Upper lobe of left lung (tissue), 6 donors: ENCODE results near the gene RPS2. TPM values are rescaled to one million over a fixed set of nuclear protein-coding genes. Genes with fewer than 3 reads are reported as not detected.

Experiments
- ATAC-seq, 2 donors: fragments of 200-7000 bp; cut with Tn5 transposase; one replicate each; pipeline ENCODE4 v1.9.1; 2022; ENCODE audit warnings: mild to moderate bottlenecking in 2 of 2, moderate library complexity in 2 of 2; ENCODE audit not compliant: low FRiP score in 2 of 2
- DNase-seq, 2 donors: peaks; one replicate each; pipeline ENCODE4 v3.0.0-alpha.2; 2019 to 2020
- H3K27ac ChIP-seq, 4 donors: fragments of 200-600 bp; sonication (generic); one replicate each; pipeline ENCODE4 v1.5.1; 2016 to 2019
- H3K27me3 ChIP-seq, 4 donors: fragments of 200-600 bp; sonication (generic); one replicate each; pipeline ENCODE4 v1.5.1; 2017 to 2019
- H3K36me3 ChIP-seq, 4 donors: fragments of 200-600 bp; sonication (generic); one replicate each; pipeline ENCODE4 v1.5.1; 2016 to 2019
- H3K4me1 ChIP-seq, 4 donors: fragments of 200-600 bp; sonication (generic); one replicate each; pipeline ENCODE4 v1.5.1; 2018 to 2019
- H3K4me3 ChIP-seq, 4 donors: fragments of 200-600 bp; sonication (generic); one replicate each; pipeline ENCODE4 v1.5.1; 2017 to 2019; ENCODE audit warnings: mild to moderate bottlenecking in 2 of 4, moderate library complexity in 1 of 4
- H3K9me3 ChIP-seq, 4 donors: fragments of 200-600 bp; sonication (generic); one replicate each; pipeline ENCODE4 v1.5.1; 2018 to 2019
- EP300 ChIP-seq, 4 donors: sonication (generic); formaldehyde crosslinking; IDR thresholded peaks; one replicate each; pipeline ENCODE4 v1.5.1; 2017; ENCODE audit warnings: antibody characterized with exemption in 4 of 4, control low read depth in 2 of 4
- POLR2A ChIP-seq, 4 donors: fragments of 450-650 bp; IDR thresholded peaks; one replicate each; pipeline ENCODE4 v1.5.1; 2016 to 2017; ENCODE audit warnings: antibody characterized with exemption in 4 of 4, mild to moderate bottlenecking in 2 of 4
- POLR2AphosphoS5 ChIP-seq, 2 donors: sonication (generic); formaldehyde crosslinking; IDR thresholded peaks; one replicate each; pipeline ENCODE4 v1.5.1; 2017; ENCODE audit warnings: antibody characterized with exemption in 2 of 2
- WGBS, 2 donors: methylation state at CpG; one replicate each; pipeline ENCODE4 v1.1.5; 2017 to 2018; 5-methylcytosine and 5-hydroxymethylcytosine counted together
- total RNA-seq, 6 donors: library from RNA; depleted of rRNA in 4 of 6; stranded (reverse); fragments of >200 nt in 4 of 6; gene quantifications; one replicate each; pipeline versions ENCODE4 v1.1.0 to v1.2.1, GENCODE V29; 2016 to 2021
- TF ChIP-seq, protein P1 (sequence below), 6 experiments: fragments of 450-650 bp in 4 of 6; fragments of 200-600 bp in 2 of 6; sonication (generic) in 2 of 6; IDR thresholded peaks; one replicate each; pipeline ENCODE4 v1.5.1; 2016 to 2019; ENCODE audit warnings: antibody characterized with exemption in 6 of 6
- donor health status: DM: no; HTN: no; CAD: no; lungs with moderate emphysema.
- donor health status: DM: no; HTN: yes; CAD: no; lungs with severe emphysema.

Gene RPS2
- total RNA-seq, 6 donors from 2014 or later: 1,128 to 1,943 (median 1,579) TPM

DNA sequence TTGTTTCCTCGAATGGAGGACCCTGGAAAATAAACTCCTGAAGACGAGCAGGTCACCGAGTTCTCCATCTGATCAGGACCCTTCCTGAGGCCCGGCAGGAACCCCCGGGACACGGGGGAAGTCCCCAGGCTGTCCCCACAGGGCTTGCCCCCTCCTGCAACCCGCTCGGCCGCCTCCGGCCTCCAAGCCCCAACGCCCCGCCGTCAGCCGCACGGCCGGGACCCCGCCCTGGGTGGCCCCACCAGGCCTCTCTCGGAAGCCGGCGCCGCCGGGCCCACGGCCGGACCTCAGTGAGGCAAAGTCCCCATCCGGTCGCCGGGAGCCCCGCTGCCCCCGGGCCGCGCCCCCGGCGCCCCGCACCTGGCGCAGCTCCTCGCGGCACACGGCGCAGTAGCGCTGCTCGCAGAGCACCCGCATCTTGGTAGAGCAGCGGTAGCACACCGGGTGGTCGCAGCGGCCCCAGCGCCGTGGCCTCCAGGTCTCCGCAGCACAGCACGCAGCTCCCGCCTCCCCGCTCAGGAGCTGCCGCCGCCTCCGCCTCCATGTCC, 44.6 kb upstream of the RPS2 start:
- H3K27me3 ChIP-seq: no peaks in the 10 kb centered on the region
- peak overlapping the region; percentile 85 to 96 (median 94) for H3K27ac ChIP-seq
- H3K36me3 ChIP-seq: no peaks in the 10 kb centered on the region
- peaks cover 47 to 59% (median 51%) of the 10 kb centered on the region in 4 donors for H3K4me1 ChIP-seq
- H3K9me3 ChIP-seq: no peaks in the 10 kb centered on the region
- ATAC-seq: peak in 1 of 2 donors; percentile 4
- peak in 1 of 2 donors; percentile 91 for DNase-seq
- TF ChIP-seq POLR2A (IDR thresholded peaks at IDR 0.05): no peak
- TF ChIP-seq, protein P1, sequence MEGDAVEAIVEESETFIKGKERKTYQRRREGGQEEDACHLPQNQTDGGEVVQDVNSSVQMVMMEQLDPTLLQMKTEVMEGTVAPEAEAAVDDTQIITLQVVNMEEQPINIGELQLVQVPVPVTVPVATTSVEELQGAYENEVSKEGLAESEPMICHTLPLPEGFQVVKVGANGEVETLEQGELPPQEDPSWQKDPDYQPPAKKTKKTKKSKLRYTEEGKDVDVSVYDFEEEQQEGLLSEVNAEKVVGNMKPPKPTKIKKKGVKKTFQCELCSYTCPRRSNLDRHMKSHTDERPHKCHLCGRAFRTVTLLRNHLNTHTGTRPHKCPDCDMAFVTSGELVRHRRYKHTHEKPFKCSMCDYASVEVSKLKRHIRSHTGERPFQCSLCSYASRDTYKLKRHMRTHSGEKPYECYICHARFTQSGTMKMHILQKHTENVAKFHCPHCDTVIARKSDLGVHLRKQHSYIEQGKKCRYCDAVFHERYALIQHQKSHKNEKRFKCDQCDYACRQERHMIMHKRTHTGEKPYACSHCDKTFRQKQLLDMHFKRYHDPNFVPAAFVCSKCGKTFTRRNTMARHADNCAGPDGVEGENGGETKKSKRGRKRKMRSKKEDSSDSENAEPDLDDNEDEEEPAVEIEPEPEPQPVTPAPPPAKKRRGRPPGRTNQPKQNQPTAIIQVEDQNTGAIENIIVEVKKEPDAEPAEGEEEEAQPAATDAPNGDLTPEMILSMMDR (IDR thresholded peaks at IDR 0.05): peak in 2 of 6 experiments; percentile 17 to 22
- peak overlapping the region; percentile 67 to 100 (median 96) for H3K4me3 ChIP-seq
- 1% methylated on average over 30 of the region's 55 CpGs; no CpG with 5 or more reads in 1 of the 2 donors for WGBS, 2 donors

DNA sequence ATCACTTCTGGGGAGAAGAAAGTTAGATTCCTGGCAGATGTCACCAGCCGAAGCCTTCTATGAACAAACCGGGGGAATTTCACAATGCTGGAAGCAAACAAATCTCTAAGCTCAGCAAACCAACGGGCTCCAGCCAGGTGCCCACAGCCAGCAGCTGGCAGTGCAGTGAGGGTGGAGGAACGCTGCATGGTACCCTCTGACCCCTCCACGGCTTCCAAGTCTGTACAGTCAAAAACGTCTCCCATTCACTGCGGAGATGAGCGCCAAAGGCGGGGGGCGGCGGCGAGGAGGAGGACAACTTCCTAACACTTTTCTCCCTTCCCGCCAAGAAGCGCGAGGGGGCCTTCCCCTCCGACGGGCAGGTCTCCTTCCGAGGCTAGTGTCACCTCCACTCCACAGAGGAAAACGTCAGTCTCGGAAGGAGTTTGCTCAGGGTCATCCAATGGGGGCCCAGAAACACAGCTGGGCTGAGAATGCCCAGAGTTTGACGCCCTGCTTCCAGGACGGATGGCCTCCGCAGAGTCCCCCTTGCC, 44.1 kb upstream of the RPS2 start:
- peak overlapping the region; percentile 85 to 96 (median 94) for H3K27ac ChIP-seq
- DNase-seq: peak in 1 of 2 donors; percentile 83
- peaks cover 52 to 64% (median 56%) of the 10 kb centered on the region in 4 donors for H3K4me1 ChIP-seq

DNA sequence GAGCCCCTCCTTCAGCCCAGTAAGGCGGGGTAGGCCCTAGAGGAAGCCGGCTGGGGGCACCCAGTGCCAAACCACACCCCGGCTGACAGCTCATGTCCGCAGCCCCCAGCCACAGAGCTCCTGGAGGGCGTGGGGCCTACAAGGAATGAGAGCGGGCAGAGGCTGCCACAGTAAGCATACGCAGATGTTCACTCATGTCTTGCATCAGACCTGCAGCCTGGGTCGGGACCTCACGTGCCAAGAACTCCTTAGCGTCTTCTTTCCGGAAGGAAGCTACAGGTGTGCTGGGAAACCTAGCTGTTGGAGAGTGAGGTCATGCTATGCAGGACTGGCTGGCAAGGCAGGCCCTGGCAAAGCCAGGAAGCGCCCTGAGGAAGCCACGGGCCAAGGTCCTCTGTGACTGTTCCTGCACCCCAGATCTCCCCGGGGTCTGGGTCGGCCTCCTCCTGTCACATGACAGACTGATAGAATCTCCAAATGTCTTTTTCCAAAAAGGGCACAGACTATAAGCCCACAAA, 43.4 kb upstream of the RPS2 start:
- peak overlapping the region; percentile 32 to 96 (median 90) for H3K27ac ChIP-seq
- TF ChIP-seq POLR2AphosphoS5 (IDR thresholded peaks at IDR 0.05): peak in 1 of 2 donors; percentile 51
- no peak for TF ChIP-seq POLR2A (IDR thresholded peaks at IDR 0.05)
- WGBS, 2 donors: 33 to 40% methylated on average over 10 to 15 of the region's 15 CpGs
- no peaks in the 10 kb centered on the region for H3K9me3 ChIP-seq
- ATAC-seq (peak in 1 of 2 donors; percentile 48), DNase-seq (peak in 1 of 2 donors; percentile 65)
- H3K36me3 ChIP-seq: peaks cover 0 to 5% (median 3%) of the 10 kb centered on the region in 4 donors
- peak overlapping the region in 3 of 4 donors; percentile 67 to 100 (median 95) for H3K4me3 ChIP-seq
- H3K27me3 ChIP-seq: no peaks in the 10 kb centered on the region
- peaks cover 54 to 69% (median 60%) of the 10 kb centered on the region in 4 donors for H3K4me1 ChIP-seq

More for the DNA sequence above, 44.1 kb upstream of the RPS2 start:
- Histone ChIP-seq H3K36me3 (no peaks in the 10 kb centered on the region), H3K4me3 (peak overlapping the region; percentile 67 to 100 (median 96)), H3K9me3 (no peaks in the 10 kb centered on the region), H3K27me3 (no peaks in the 10 kb centered on the region)
- 1% methylated on average over 20 to 22 of the region's 23 CpGs for WGBS, 2 donors
- TF ChIP-seq, protein P1 (IDR thresholded peaks at IDR 0.05): peak in 1 of 6 experiments; percentile 3
- TF ChIP-seq EP300 (IDR thresholded peaks at IDR 0.05): no peak
- ATAC-seq: no peak

DNA sequence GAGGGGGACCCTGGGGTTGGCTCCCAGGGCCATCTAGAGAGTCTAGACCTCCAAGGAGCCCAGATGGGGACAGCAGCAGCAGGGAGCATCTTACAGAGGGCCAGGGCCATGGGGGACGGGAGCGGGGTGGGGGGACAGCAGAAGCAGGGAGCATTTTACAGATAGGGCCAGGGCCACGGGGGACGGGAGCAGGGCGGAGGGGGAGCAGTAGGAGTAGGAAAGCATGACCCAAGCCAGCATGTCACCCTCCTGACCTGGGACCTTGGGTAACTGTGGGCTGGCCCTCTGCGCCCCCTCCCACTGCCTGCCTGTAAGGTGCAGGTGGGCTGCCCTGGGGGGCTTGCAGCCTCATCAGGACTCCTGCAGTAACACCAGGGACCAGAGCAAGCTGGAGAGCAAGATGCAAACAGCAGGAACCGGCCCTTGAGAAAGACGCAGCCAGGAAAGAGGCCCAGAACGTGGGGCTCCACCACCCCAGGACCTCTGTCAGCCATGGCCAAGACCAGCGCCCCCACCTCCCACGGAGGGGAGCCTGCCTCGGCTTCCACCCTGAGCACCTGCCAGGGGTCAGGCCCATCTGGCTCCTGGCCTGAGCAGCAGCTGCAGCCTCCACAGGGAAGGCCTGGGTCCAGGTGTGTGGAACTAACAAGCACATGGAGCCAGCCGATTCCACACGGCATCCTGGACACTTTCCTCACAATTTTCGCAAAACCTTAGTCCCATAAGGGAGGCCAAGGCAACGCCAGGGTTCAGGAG, 42.6 kb upstream of the RPS2 start:
- H3K27ac ChIP-seq: peak overlapping the region in 3 of 4 donors; percentile 32 to 85 (median 53)
- WGBS, 2 donors: 82 to 85% methylated on average over 14 to 16 of the region's 16 CpGs
- H3K9me3 ChIP-seq: no peaks in the 10 kb centered on the region
- ATAC-seq (no peak), DNase-seq (peak in 1 of 2 donors; percentile 62)
- peaks cover 3 to 13% (median 11%) of the 10 kb centered on the region in 4 donors for H3K36me3 ChIP-seq
- no peaks in the 10 kb centered on the region for H3K27me3 ChIP-seq
- peaks cover 54 to 69% (median 60%) of the 10 kb centered on the region in 4 donors for H3K4me1 ChIP-seq
- TF ChIP-seq POLR2AphosphoS5 (IDR thresholded peaks at IDR 0.05): no peak
- TF ChIP-seq EP300 (IDR thresholded peaks at IDR 0.05): no peak
- TF ChIP-seq, protein P1 (IDR thresholded peaks at IDR 0.05): no peak
- no peak for TF ChIP-seq POLR2A (IDR thresholded peaks at IDR 0.05)
- peak overlapping the region in 1 of 4 donors; percentile 100 for H3K4me3 ChIP-seq

DNA sequence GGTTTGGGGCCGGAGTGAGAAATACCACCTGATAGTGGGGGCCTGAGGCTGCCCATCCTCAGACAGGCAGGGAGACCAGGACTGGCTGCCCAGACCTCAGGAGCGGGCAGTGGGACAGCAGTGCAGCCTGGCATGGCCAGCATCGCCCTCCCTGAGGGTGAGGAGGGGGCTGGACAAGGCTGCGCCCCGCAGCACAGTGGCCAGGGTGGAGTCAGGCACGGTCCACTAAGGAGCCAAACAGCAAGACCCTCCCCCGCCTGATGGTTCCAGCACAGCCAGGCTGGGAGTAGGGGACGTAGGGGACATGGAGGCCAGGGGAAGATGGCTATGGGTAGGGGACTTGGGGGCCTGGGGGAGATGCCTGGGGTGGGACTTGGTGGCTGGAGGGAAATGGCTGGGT, 41.7 kb upstream of the RPS2 start:
- TF ChIP-seq EP300 (IDR thresholded peaks at IDR 0.05) (no peak), POLR2AphosphoS5 (IDR thresholded peaks at IDR 0.05) (no peak), POLR2A (IDR thresholded peaks at IDR 0.05) (no peak)
- TF ChIP-seq, protein P1 (IDR thresholded peaks at IDR 0.05): no peak
- DNase-seq: peak in 1 of 2 donors; percentile 59
- no peak overlapping the region for H3K27ac ChIP-seq
- H3K27me3 ChIP-seq: no peaks in the 10 kb centered on the region
- no peak for ATAC-seq
- H3K4me1 ChIP-seq: peaks cover 54 to 69% (median 60%) of the 10 kb centered on the region in 4 donors
- 92 to 96% methylated on average over 6 of the region's 8 CpGs for WGBS, 2 donors
- H3K4me3 ChIP-seq: no peak overlapping the region
- H3K36me3 ChIP-seq: peaks cover 12 to 23% (median 20%) of the 10 kb centered on the region in 4 donors
- H3K9me3 ChIP-seq: no peaks in the 10 kb centered on the region
